Transverse colon (tissue), 4 donors: ENCODE results near the gene MED26. TPM values are rescaled to one million over a fixed set of nuclear protein-coding genes. Genes with fewer than 3 reads are reported as not detected.

ENCODE experiments used
- DNase-seq: peaks from one replicate; pipeline ENCODE4 v3.0.0-alpha.2; 2019
- H3K27ac ChIP-seq, 4 donors: fragments of 200-600 bp; sonication (generic); 2 replicates each; pipeline ENCODE4 v1.5.1; 2016 to 2018; ENCODE audit warnings: inconsistent platforms in 4 of 4
- H3K27me3 ChIP-seq: fragments of 200-600 bp; sonication (generic); 2 replicates; pipeline ENCODE4 v1.5.1; 2017; ENCODE audit warnings: inconsistent platforms
- H3K36me3 ChIP-seq, 4 donors: fragments of 200-600 bp; sonication (generic); 2 replicates each; pipeline ENCODE4 v1.5.1; 2017 to 2019; ENCODE audit warnings: inconsistent platforms in 4 of 4
- H3K4me1 ChIP-seq, 4 donors: fragments of 200-600 bp; sonication (generic); 2 replicates each; pipeline ENCODE4 v1.5.1; 2017 to 2020; ENCODE audit warnings: inconsistent platforms in 4 of 4
- H3K4me3 ChIP-seq, 4 donors: fragments of 200-600 bp; sonication (generic); 1 replicate in 1 of 4; 2 replicates in 3 of 4; pipeline versions ENCODE4 v1.5.1 to v1.6.1; 2017 to 2019; ENCODE audit warnings: inconsistent platforms in 4 of 4
- H3K9me3 ChIP-seq, 2 donors: fragments of 200-600 bp; sonication (generic); 2 replicates each; pipeline ENCODE4 v1.5.1; 2017 to 2019; ENCODE audit warnings: inconsistent platforms in 2 of 2
- EP300 ChIP-seq: sonication (generic); formaldehyde crosslinking; IDR thresholded peaks from one replicate; pipeline ENCODE4 v1.6.1; 2017; ENCODE audit warnings: antibody characterized with exemption, low read depth
- POLR2A ChIP-seq: fragments of 450-650 bp; IDR thresholded peaks from one replicate; pipeline ENCODE4 v1.6.1; 2016; ENCODE audit warnings: antibody characterized with exemption, mild to moderate bottlenecking, moderate library complexity
- POLR2AphosphoS5 ChIP-seq, 3 donors: sonication (generic); formaldehyde crosslinking; IDR thresholded peaks; one replicate each; pipeline ENCODE4 v1.6.1; 2016; ENCODE audit warnings: antibody characterized with exemption in 3 of 3
- WGBS, 2 donors: methylation state at CpG; one replicate each; pipeline ENCODE4 v1.1.5; 2018; ENCODE audit warnings: low coverage in 1 of 2; 5-methylcytosine and 5-hydroxymethylcytosine counted together
- in situ Hi-C, 4 donors: fragments of 200-750 bp; cut with MboI; loops; one replicate each; pipeline versions ENCODE4 v1.15.0 to v1.15.1; 2017; ENCODE audit warnings: low sequenced_read_pairs in 3 of 4, low pct_ligation_motif_present in 1 of 4, low pct_unique_long_range_greater_than_20kb in 1 of 4
- intact Hi-C: fragments of 100-400 bp; cut with DNase I; formaldehyde crosslinking; loops from one replicate; pipeline ENCODE4 v1.15.1; 2023; ENCODE audit warnings: low total_unique reads
- total RNA-seq, 4 donors: library from RNA; depleted of rRNA; stranded (reverse); fragments of >200 nt; gene quantifications; one replicate each; pipeline ENCODE4 v1.1.0, GENCODE V29; 2016
- TF ChIP-seq, protein P1 (sequence below), 5 experiments: fragments of 200-600 bp in 3 of 5; fragments of 450-650 bp in 2 of 5; sonication (generic) in 3 of 5; IDR thresholded peaks; 1 replicate in 2 of 5; 2 replicates in 3 of 5; pipeline ENCODE4 v1.5.1; 2016 to 2017; ENCODE audit warnings: antibody characterized with exemption in 5 of 5, inconsistent platforms in 3 of 5, mild to moderate bottlenecking in 2 of 5, moderate library complexity in 1 of 5

Gene MED26
- total RNA-seq, 4 donors from 2014 or later: 7.8 to 15.0 (median 9.5) TPM

DNA sequence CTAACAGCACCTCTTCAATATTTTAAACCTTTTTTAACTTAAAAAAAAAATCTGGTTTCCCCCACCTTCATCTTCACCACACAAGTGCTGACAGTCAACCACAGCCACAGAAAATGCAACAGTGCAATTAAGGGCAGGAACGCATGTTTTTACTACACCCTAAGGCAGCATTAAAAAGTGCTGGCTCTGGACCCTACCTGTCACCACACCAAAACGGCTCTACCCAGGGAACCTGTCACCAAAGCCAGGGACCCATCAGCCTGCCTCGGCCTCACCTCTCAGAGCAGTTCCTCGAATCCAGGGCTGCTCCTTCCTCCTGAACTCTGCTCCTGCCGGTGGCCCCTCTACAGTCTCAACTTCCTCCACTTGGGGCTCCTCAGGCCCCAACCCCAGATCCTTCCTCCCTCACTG, 33.3 kb downstream of the MED26 start:
- Histone ChIP-seq H3K9me3 (no peaks in the 10 kb centered on the region), H3K27me3 (no peaks in the 10 kb centered on the region), H3K4me3 (no peak overlapping the region), H3K36me3 (no peaks in the 10 kb centered on the region), H3K27ac (peak overlapping the region in 1 of 4 donors; percentile 19), H3K4me1 (peaks cover 3 to 52% (median 16%) of the 10 kb centered on the region in 4 donors)
- 60% methylated on average over 5 of the region's 5 CpGs; no CpG with 5 or more reads in 1 of the 2 donors for WGBS, 2 donors
- in situ Hi-C loops (no loop called here), intact Hi-C loops (no loop called here)
- DNase-seq: no peak
- TF ChIP-seq EP300 (no peak), POLR2AphosphoS5 (IDR thresholded peaks at IDR 0.05) (no peak), POLR2A (no peak)
- TF ChIP-seq, protein P1, sequence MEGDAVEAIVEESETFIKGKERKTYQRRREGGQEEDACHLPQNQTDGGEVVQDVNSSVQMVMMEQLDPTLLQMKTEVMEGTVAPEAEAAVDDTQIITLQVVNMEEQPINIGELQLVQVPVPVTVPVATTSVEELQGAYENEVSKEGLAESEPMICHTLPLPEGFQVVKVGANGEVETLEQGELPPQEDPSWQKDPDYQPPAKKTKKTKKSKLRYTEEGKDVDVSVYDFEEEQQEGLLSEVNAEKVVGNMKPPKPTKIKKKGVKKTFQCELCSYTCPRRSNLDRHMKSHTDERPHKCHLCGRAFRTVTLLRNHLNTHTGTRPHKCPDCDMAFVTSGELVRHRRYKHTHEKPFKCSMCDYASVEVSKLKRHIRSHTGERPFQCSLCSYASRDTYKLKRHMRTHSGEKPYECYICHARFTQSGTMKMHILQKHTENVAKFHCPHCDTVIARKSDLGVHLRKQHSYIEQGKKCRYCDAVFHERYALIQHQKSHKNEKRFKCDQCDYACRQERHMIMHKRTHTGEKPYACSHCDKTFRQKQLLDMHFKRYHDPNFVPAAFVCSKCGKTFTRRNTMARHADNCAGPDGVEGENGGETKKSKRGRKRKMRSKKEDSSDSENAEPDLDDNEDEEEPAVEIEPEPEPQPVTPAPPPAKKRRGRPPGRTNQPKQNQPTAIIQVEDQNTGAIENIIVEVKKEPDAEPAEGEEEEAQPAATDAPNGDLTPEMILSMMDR (IDR thresholded peaks at IDR 0.05): no peak

DNA sequence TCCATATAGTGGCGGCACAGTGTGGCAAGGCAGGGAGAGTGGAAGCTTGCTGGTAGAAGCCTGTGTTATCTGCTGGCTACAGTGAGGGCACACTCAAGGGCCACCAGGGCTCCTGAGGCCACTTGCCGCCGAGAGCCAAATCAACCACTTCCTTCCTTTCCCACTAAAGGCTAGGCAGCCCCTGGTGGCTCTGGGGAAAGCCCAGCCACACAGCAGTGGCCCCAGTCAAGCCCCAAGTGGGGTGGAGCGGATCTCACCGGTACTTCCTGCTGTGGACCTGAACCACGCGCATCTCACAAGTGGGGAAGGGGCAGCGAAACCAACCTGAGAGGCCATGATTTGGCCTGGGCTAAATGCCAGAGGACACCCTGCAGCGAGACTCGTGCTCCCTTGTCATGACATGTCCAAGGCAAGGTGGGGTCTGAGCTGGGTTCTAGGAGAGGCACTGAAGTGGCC, 33.8 kb downstream of the MED26 start:
- 77% methylated on average over 10 of the region's 10 CpGs; no CpG with 5 or more reads in 1 of the 2 donors for whole genome bisulfite sequencing, 2 donors
- in situ Hi-C loops: no loop called here
- peaks cover 3 to 53% (median 15%) of the 10 kb centered on the region in 4 donors for H3K4me1 ChIP-seq
- no peak overlapping the region for H3K4me3 ChIP-seq
- H3K36me3 ChIP-seq: no peaks in the 10 kb centered on the region
- TF ChIP-seq, protein P1 (IDR thresholded peaks at IDR 0.05): no peak
- TF ChIP-seq POLR2A: no peak
- TF ChIP-seq POLR2AphosphoS5 (IDR thresholded peaks at IDR 0.05): no peak
- TF ChIP-seq EP300: no peak
- peak; percentile 49 for DNase-seq
- intact Hi-C loops: no loop called here
- H3K9me3 ChIP-seq: no peaks in the 10 kb centered on the region
- H3K27ac ChIP-seq: peak overlapping the region in 1 of 4 donors; percentile 19
- no peaks in the 10 kb centered on the region for H3K27me3 ChIP-seq

DNA sequence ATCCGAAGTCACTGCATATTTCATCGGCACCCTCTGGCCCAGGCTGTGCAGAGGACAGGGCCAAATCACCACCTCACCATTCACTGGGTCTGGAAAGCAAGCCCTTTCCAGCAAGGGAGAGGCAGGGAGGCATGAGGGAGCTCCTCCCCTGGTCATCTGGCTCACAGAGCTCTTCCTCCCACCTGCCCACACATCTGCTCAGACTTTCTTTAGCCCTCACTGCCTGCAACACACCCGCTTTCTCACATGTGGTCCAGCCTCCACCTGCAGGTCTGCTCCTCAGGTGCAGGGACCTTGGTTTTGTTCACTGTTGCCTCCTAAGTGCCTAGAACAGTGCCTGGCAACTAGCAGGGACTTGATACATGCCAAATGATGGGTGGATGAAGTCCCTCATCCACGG, 34.8 kb downstream of the MED26 start:
- no peak for TF ChIP-seq POLR2AphosphoS5 (IDR thresholded peaks at IDR 0.05)
- TF ChIP-seq, protein P1 (IDR thresholded peaks at IDR 0.05): no peak
- TF ChIP-seq POLR2A: no peak
- TF ChIP-seq EP300: no peak

DNA sequence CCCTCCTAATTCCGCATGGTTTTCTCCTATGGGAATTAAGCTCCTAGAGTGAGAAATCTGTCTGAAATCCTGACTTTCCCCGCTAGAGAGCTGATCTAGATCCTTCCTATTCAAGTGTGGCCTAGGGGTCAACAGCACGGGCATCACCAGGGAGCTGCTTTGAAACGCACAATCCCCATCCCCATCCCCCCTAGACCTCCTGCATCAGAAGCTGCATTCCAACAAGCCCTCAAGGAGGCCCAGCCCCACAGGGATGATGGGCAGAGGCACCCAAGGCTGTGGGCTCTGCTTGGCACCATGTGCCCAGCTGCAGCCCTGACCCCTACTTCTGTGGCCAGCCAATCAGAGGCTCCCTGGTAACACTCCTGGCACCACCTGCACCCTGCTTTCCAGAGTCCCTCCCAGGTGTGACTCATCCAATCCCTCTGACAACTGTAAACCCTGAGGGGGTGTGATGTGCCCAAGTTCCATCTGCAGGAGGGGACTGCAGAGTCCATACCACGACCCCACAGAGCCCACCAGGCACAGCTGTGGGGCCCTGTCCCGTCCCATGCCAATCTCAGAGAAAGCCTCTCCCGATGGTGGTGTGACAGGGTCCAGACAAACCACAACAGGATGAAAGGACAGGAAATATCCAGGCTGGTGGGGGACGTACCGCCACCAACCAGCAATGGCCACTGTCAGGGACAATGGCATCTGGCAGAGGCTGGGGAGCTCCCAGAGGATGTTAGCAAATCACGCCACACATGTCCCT, 36.0 kb downstream of the MED26 start:
- no peak for DNase-seq
- Histone ChIP-seq H3K36me3 (no peaks in the 10 kb centered on the region), H3K4me3 (no peak overlapping the region), H3K9me3 (no peaks in the 10 kb centered on the region), H3K4me1 (peaks cover 13 to 66% (median 31%) of the 10 kb centered on the region in 4 donors), H3K27me3 (no peaks in the 10 kb centered on the region), H3K27ac (no peak overlapping the region)
- intact Hi-C loops (no loop called here), in situ Hi-C loops (no loop called here)
- WGBS, 2 donors: 82 to 100% methylated on average over 1 to 10 of the region's 10 CpGs
- TF ChIP-seq POLR2AphosphoS5 (IDR thresholded peaks at IDR 0.05) (no peak), EP300 (no peak), POLR2A (no peak)
- TF ChIP-seq, protein P1 (IDR thresholded peaks at IDR 0.05): no peak

More for the DNA sequence above, 34.8 kb downstream of the MED26 start:
- Histone ChIP-seq H3K27me3 (no peaks in the 10 kb centered on the region), H3K27ac (no peak overlapping the region), H3K9me3 (no peaks in the 10 kb centered on the region), H3K4me1 (peaks cover 10 to 54% (median 19%) of the 10 kb centered on the region in 4 donors), H3K36me3 (no peaks in the 10 kb centered on the region), H3K4me3 (no peak overlapping the region)
- in situ Hi-C loops (no loop called here), intact Hi-C loops (no loop called here)
- DNase-seq: no peak
- WGBS, 2 donors: 88 to 92% methylated on average over 2 to 4 of the region's 4 CpGs
